BE2C (cell line): Measurements from ENCODE around the gene F2RL3.

Experiments used
- DNase-seq: peaks from one replicate; pipeline ENCODE4 v3.0.0-alpha.2; 2020
- H3K27me3 ChIP-seq: fragments of 250-450 bp; sonication (Bioruptor Pico); 2 replicates; pipeline ENCODE4 v1.5.1; 2020; ENCODE audit warnings: mild to moderate bottlenecking
- H3K36me3 ChIP-seq: fragments of 250-450 bp; sonication (Bioruptor Pico); 2 replicates; pipeline ENCODE4 v1.5.1; 2020; ENCODE audit warnings: mild to moderate bottlenecking
- H3K4me1 ChIP-seq: fragments of 250-450 bp; sonication (Bioruptor Pico); 2 replicates; pipeline ENCODE4 v1.5.1; 2020
- H3K4me3 ChIP-seq: 2 replicates; pipeline ENCODE4 v1.5.1; 2011; ENCODE audit warnings: low read depth, low read length
- H3K9me3 ChIP-seq: fragments of 250-450 bp; sonication (Bioruptor Pico); 2 replicates; pipeline ENCODE4 v1.5.1; 2020
- TF ChIP-seq, protein P1 (sequence below): IDR thresholded peaks from 2 replicates; pipeline ENCODE4 v1.5.1; 2012; ENCODE audit warnings: mild to moderate bottlenecking, low read depth, low read length

Gene F2RL3

DNA sequence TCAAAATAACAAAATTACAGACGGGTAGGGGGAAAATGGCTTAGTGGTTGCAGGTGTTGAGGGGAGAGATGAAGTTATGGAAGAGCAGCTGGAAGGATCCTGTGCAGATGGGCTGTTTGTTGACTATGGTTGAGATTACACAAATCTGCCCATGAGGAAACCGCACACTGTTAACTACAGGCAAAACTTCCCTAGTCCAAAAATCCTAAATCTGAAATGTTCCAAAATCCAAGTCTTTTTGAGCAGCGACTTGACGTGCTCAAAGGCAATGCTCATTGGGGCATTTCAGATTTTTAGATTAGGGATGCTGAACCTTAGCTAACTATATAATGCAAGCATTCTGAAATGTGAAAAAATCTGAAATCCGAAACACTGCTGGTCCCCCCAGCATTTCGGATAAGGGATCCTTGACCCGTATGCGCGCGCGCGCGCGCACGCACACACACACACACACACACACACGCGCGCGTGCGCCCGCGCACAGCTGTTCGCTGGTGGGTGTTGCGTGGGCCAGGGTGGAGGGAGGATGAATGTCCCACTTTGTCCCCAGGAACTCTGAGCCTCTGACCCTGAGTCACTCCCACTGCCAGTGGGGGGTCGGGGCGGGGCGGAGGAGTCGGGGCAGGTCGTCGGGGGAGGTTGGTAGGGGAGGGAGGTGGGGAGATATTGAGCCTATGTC, 6.8 kb downstream of the F2RL3 start:
- Histone ChIP-seq H3K36me3 (no peaks in the 10 kb centered on the region), H3K4me3 (no peak overlapping the region), H3K27me3 (no peaks in the 10 kb centered on the region), H3K9me3 (no peaks in the 10 kb centered on the region), H3K4me1 (peaks cover 6% of the 10 kb centered on the region; the same call in 1 of the 2 replicates)
- TF ChIP-seq, protein P1, sequence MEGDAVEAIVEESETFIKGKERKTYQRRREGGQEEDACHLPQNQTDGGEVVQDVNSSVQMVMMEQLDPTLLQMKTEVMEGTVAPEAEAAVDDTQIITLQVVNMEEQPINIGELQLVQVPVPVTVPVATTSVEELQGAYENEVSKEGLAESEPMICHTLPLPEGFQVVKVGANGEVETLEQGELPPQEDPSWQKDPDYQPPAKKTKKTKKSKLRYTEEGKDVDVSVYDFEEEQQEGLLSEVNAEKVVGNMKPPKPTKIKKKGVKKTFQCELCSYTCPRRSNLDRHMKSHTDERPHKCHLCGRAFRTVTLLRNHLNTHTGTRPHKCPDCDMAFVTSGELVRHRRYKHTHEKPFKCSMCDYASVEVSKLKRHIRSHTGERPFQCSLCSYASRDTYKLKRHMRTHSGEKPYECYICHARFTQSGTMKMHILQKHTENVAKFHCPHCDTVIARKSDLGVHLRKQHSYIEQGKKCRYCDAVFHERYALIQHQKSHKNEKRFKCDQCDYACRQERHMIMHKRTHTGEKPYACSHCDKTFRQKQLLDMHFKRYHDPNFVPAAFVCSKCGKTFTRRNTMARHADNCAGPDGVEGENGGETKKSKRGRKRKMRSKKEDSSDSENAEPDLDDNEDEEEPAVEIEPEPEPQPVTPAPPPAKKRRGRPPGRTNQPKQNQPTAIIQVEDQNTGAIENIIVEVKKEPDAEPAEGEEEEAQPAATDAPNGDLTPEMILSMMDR = no peak
- DNase-seq = no peak

DNA sequence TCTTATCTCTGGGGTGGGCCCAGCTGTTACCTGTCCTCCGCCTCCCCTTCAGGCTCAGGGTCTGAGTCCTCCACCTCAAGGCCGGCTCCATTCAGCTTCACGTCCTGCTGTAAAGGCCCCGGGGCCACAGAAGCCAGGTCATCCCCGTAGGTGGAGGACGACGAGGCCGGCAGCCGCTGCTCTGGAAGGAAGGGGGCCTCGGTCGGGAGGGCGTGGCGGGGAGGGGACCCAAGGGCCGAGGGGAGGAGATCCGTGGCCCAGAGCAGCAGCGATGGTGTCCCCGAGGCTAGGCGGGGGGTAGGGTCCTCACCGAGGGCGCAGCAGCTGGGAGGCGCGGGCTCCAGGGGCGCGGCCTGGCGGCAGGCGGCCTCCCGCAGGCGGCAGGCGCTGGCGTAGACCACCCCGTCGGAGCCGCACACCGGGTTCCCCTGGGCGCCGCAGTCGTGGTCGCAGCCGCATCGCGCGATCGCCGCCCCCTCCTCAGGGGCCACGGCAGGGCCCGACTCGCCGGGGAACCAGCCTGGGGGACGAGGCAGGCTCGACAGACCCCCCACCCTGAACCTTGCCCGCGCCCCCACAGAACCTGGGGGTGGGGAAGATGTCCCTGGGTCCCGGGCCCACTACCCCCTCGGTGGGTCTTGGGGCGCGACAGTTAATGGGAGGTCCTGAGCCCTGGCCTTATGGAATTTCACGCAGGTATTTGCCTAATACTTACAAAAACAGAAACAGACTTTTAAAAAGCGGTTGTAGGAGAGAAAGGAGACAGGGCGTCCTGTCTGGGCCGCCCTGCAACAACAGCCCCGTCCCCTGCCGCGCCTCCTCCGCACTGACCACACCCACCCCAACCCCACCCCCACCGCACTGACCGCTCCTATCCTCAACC, 7.6 kb downstream of the F2RL3 start:
- no peak for DNase-seq
- H3K4me1 ChIP-seq = peaks cover 6% of the 10 kb centered on the region; the same call in 1 of the 2 replicates
- H3K4me3 ChIP-seq = peak overlapping the region; percentile 39
- TF ChIP-seq, protein P1 = no peak
- no peaks in the 10 kb centered on the region for H3K9me3 ChIP-seq
- no peaks in the 10 kb centered on the region for H3K36me3 ChIP-seq
- no peaks in the 10 kb centered on the region for H3K27me3 ChIP-seq

DNA sequence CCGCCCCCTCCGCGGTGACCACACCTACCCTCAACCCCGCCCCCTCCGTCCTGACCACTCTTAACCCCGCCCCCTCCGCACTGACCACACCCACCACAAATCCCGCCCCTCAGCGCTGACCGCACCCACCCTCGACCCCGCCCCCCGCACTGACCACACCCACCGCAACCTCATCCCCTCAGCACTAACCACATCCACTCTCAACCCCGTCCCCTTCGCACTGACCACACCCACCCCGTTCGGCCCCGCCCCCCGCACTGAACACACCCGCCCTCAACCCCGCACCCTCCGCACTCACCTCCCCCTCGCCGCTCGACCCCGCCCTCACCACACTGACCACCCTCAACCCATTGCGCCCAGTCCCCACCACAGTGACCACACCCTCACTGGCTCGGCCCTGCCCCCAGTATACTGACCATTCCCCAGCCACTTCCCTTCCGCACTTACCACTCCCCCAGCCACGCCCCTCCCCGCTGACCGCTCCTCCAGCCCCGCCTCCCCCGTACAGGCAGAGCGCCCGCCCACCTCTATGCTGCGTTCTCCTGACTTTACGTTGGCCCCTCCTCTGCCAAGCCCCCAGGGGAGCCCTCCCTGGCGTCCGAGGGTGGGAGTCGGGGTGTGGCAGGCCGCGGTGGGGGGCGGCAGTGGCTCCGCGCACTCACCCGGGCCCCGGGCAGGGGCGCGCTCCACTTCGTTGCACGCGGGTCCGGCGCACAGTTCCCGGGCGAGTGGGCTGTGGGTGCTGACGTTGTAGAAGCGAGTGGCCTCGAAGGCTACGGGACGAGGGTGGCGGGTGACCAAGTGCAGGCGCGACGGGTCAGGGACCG, 8.4 kb downstream of the F2RL3 start:
- DNase-seq = peak; percentile 96
- TF ChIP-seq, protein P1 = no peak
- no peaks in the 10 kb centered on the region for H3K27me3 ChIP-seq

DNA sequence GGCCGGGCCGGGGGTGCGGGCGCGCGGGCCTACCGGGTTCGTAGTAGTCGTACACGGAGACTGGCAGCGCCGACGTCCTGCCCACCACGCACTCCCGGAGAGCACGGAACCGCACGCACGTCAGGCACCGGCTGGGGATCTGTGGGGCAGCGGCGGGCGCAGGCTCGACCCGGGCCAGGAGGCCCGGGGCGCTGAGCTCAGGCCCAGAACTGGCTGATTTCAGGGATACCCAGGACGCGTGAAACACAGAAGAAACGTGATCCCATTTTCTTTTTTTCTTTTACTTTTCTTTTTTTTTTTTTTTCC, 9.0 kb downstream of the F2RL3 start:
- TF ChIP-seq, protein P1 = no peak
- no peak overlapping the region; the same call in 1 of the 2 replicates for H3K4me3 ChIP-seq
- H3K9me3 ChIP-seq = no peaks in the 10 kb centered on the region

More for the DNA sequence above, 8.4 kb downstream of the F2RL3 start:
- H3K36me3 ChIP-seq = no peaks in the 10 kb centered on the region
- no peaks in the 10 kb centered on the region for H3K9me3 ChIP-seq
- H3K4me3 ChIP-seq = peak overlapping the region; percentile 48
- peaks cover 6% of the 10 kb centered on the region; the same call in 1 of the 2 replicates for H3K4me1 ChIP-seq

DNA sequence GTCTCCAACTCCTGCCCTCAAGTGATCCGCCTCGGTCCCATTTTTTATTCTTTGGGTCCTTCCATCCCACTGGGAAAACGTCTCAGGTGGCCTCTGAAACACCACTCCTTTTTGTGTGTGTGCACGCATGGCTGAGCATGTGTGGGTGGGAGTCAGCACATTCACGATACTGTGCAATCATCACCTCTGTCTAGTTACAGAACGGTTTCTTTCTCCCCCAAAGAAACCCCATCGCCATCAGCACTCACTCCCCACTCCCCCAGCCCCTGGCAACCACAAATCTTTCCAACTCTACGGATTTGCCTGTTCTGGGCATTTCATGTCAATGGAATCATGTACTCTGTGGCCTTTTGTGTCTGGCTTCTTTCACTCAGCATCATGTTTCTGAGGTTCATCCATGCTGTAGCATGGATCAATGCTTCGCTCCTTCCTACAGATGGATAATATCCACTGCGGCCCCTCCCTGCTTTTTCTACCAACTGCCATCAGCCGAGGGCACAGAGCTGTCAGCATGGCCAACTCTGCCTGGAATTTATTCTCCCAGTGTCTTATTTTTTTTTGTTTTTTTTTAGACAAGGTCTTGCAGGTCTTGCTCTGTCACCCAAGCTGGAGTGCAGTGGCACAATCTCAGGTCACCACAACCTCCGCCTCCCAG, 9.7 kb downstream of the F2RL3 start:
- Histone ChIP-seq H3K4me1 (peaks cover 3% of the 10 kb centered on the region; the same call in 1 of the 2 replicates), H3K36me3 (no peaks in the 10 kb centered on the region), H3K4me3 (no peak overlapping the region), H3K27me3 (no peaks in the 10 kb centered on the region), H3K9me3 (no peaks in the 10 kb centered on the region)
- TF ChIP-seq, protein P1 = no peak
- DNase-seq = no peak

More for the DNA sequence above, 9.0 kb downstream of the F2RL3 start:
- H3K27me3 ChIP-seq = no peaks in the 10 kb centered on the region
- H3K36me3 ChIP-seq = no peaks in the 10 kb centered on the region
- no peak for DNase-seq
- peaks cover 6% of the 10 kb centered on the region; the same call in 1 of the 2 replicates for H3K4me1 ChIP-seq
